Measurements from ENCODE around the gene CCNQ.

The CCNQ gene

GRCh38 chrX:153576239-153576870 lies 22.6 kb downstream of the CCNQ start:
- DNase-seq (ENCODE audit: low read depth in 2 of 2), result no peak

DNA sequence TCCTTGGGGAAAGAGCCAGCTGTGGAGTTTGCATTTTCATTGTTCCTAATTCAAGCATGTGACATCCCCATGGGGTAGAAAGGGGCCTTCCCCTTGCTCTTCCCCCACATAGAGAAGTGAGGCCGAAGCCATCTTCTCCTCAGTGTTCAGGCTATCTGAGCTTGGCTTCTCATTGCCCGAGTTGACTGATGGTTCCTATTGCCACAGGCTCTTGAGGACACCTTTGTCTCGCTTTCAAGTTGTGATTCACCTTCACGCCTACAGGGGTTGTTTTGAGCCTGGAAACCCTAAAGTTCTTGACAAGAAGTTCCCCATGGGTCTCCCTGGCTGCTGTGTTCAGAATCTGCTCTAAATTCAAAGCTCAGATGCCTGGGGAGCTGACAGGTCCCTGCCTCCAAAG lies 25.0 kb downstream of the CCNQ start:
- no peak for DNase-seq (ENCODE audit: low read depth in 2 of 2)

- DNase-seq (ENCODE audit: low read depth in 2 of 2), result no peak
These were observed 26.3 kb downstream of the CCNQ start for GRCh38 chrX:153572601-153573000.

- no peak for DNase-seq (ENCODE audit: low read depth in 2 of 2)
These were observed 27.4 kb downstream of the CCNQ start for GRCh38 chrX:153571534-153571908.

DNA sequence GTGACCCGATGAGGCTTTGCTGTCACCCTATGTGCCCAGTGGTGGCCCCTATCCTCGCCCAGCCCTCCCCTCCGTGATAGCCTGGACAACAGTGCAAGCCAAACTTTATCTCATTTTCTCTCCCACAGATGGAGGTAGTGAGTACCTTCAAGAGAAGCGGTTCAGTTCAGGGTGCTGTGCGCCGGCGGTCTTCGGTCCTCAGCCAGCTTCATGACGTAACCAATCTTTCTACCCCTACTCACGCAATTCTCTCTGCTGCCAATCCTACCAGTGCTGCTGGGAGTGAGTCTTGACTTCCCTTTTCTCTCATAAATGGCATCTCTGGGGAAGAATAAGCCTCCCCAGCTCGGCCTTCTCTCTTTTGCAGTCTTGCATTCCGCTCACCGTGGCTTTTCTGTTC lies 29.5 kb downstream of the CCNQ start:
- no peak for DNase-seq (ENCODE audit: low read depth in 2 of 2)

- no peak for DNase-seq (ENCODE audit: low read depth in 2 of 2)
These were observed 30.4 kb downstream of the CCNQ start for GRCh38 chrX:153568451-153569011.

- no peak for DNase-seq (ENCODE audit: low read depth in 2 of 2)
These were observed 32.9 kb downstream of the CCNQ start for GRCh38 chrX:153565996-153566580.

- no peak for DNase-seq (ENCODE audit: low read depth in 2 of 2)
These were observed 34.8 kb downstream of the CCNQ start for GRCh38 chrX:153564047-153564606.

- DNase-seq (ENCODE audit: low read depth in 2 of 2), result no peak
These were observed 36.4 kb downstream of the CCNQ start for GRCh38 chrX:153562546-153562945.

- DNase-seq (ENCODE audit: low read depth in 2 of 2), result no peak
These were observed 37.6 kb downstream of the CCNQ start for GRCh38 chrX:153561337-153561736.

DNA sequence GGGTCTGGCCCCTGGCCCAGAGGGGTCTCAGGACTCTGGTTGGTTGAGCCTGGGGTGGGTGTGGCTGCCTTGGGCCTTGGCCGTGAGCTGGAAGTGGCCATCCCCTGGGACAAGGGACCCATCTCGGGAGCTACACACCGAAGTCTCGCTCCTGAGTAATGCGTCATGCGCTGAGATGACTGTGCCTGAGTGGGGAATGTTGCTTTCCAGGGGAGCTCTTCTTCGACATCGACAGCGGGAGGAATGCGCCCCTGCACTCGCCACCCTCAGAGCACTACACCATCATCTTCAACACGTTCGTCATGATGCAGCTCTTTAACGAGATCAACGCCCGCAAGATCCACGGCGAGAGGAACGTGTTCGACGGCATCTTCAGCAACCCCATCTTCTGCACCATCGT lies 38.5 kb downstream of the CCNQ start:
- no peak for DNase-seq (ENCODE audit: low read depth in 2 of 2)

DNA sequence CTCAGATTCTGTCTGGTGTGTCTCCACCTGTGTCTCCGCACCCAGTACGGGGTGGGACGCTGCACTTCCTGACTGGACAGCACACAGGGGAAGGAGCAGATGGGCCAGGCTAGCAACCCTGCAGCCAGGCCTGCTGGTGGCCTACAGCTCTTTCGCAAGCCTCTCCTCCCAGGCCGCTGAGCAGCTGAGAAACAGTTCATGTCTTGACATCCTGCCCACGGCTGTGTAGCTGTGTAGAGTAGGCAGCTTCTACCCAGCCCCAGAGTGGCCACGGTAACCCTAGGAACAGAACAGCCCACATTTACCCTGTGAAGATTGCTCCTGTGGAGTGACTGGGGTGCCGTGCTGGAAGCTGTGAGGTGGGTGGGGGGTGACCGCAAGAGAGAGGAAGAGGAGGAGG lies 38.9 kb downstream of the CCNQ start:
- no peak for DNase-seq (ENCODE audit: low read depth in 2 of 2)

GRCh38 chrX:153557618-153558355 lies 41.2 kb downstream of the CCNQ start:
- DNase-seq (ENCODE audit: low read depth in 2 of 2), result no peak

GRCh38 chrX:153556767-153557166 lies 42.2 kb downstream of the CCNQ start:
- no peak for DNase-seq (ENCODE audit: low read depth in 2 of 2)

DNA sequence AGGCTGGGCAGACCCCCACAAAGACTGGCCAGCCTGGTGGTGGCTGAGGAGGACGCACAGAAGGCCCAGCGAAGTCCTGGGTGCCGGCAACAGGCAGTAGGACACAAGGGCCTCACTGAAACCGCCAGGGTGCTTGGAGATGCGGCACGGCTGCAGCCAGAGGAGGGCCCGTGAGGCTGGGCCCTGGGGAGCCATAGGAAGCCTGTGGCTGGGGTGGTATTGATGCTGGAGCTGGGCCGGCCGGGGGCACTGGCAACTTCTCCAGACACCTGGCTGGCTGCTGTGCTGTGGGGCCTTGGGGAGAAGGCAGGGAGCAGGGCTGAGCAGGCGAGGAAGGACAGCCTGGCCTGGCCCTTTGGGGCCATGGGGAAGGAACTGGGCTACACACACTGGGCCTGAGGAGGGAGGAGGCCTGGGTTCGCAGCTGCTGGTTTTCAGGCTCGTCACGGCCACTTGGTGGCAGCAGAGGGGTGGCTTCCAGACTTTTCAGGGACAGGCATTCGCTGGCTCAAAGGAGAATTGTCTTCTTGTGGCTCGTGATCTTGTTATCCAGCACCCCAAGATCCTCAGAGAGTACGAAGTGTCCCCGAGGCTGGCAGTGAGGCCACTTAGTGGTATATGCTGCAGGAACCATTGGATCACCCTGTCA lies 44.3 kb downstream of the CCNQ start:
- DNase-seq (ENCODE audit: low read depth in 2 of 2), result peak; percentile 19 to 39

DNA sequence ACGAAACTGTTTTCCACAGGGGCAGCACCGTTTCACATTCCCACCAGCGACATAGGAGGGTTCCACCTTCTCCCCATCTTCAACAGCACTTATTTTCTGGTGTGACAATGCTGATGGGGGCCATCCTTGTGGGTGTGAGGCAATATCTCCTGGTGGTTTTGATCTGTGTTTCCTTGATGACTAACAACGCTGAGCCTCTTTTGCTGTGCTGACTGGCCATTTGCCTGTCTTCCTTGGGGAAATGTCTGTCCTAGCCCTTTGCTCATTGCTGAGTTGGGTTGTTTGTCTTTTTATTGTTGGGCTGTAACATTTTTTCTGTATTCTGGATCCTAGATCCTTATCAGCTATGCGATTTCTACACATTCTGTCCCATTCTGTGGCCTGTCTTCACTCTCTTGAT lies 47.8 kb downstream of the CCNQ start:
- DNase-seq (ENCODE audit: low read depth in 2 of 2), result no peak

GRCh38 chrX:153549807-153550206 lies 49.1 kb downstream of the CCNQ start:
- no peak for DNase-seq (ENCODE audit: low read depth in 2 of 2)

DNA sequence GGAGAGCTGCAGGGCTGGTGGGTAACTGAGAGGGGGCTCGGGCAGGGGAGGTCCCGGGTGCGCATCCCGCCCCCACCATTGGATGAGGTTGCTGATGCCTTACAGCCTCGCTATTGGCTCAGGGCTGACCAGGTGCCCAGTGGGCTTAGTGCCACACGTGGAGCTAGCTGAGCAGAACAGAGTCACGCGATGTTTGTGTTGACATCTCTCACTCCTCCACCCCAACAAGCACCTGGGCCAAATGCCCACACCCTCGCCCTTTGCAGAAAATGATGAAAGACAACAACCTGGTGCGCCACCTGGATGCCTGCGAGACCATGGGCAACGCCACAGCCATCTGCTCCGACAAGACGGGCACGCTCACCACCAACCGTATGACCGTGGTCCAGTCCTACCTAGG lies 49.7 kb downstream of the CCNQ start:
- no peak for DNase-seq (ENCODE audit: low read depth in 2 of 2)

GRCh38 chrX:153547195-153547594 lies 51.7 kb downstream of the CCNQ start:
- DNase-seq (ENCODE audit: low read depth in 2 of 2), result no peak

DNA sequence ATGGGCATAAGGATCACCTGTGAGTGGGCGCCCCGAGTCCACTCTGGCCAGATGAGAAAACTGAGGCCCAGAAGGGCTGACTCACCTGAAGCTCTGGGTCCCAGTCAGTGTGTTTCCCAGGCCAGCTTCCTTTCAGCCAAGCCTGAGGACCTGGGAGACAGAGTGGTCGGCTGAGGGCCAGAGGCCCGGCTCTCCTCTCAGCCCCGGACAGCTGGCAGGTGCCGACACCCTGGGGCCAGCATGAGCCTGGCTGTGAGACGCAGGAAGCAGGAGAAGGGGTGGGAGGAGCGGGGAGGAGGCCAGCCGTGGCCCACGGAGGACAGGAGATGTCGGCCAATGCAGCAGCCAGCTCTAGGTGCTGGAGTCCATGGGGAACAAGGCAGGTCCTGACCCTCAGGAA lies 52.6 kb downstream of the CCNQ start:
- DNase-seq (ENCODE audit: low read depth in 2 of 2), result no peak

DNA sequence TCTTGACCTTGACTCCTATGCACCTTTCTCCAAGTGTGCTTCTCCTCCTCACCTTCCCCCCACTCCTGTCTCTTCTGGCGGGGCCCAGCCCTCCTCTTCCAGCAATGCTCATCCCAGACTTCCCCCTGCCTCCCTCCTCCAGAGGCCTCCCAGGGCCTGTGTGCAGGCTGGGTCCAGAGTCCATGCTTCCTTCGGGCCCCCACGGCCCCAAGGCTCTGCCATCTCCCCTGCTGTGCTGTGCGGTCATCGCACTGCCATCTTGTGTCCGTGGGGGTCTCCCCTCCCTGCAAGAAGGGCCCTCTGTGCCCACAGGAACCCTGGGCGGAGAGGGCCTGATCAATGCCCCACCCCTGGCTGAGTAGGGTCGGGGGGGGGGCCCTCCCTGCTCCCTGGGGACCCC lies 54.2 kb downstream of the CCNQ start:
- DNase-seq (ENCODE audit: low read depth in 2 of 2), result no peak

DNA sequence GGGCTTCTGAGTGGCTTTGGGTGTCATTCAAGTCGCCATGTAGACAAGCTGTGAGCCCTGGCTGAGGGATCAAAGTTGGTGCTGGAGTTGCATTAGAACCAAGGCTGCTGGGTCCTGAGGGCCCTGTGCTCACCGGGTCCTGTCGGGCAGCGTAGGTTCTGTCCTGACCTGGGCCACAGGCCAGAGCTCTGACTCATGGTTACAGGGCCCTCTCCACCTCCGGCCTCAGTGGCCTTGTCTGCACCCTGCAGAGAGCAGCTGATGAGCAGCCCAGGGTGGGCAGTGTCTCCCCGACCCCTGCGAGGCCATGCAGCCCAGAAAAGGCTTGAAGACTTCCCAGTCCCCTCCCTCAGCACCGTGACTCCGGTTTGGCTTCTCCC lies 59.0 kb downstream of the CCNQ start:
- DNase-seq (ENCODE audit: low read depth in 2 of 2), result no peak
